AG04450 (cell line): ENCODE data around the gene KNDC1. TPM values are rescaled to one million over a fixed set of nuclear protein-coding genes. Genes with fewer than 3 reads are reported as not detected.

ENCODE experiments used
- CTCF ChIA-PET: fragments of 300-600, 350-600 bp; formaldehyde crosslinking; extraction: SDS; loops from one replicate; lab custom pipeline; 2022; ENCODE audit warnings: antibody characterized with exemption, inconsistent platforms; lab: Charles Lee
- POLR2A ChIA-PET: fragments of 350-600 bp; formaldehyde crosslinking; extraction: SDS; loops from one replicate; lab custom pipeline; 2021; ENCODE audit warnings: antibody characterized with exemption, inconsistent platforms; lab: Yijun Ruan, JAX
- DNase-seq: peaks from one replicate; pipeline ENCODE4 v3.0.0-alpha.2; 2011; ENCODE audit warnings: low read depth, low spot score
- H3K27ac ChIP-seq: one replicate; pipeline ENCODE4 v1.5.1; 2012; ENCODE audit warnings: low read depth, low read length, control low read depth
- H3K27me3 ChIP-seq: one replicate; pipeline ENCODE4 v1.6.0; 2012; ENCODE audit warnings: low read length; ENCODE audit not compliant: control insufficient read depth, insufficient read depth
- H3K4me3 ChIP-seq: 2 replicates; pipeline ENCODE4 v1.5.1; 2011; ENCODE audit warnings: mild to moderate bottlenecking, low read depth, low read length, control low read depth
- H3K9me3 ChIP-seq: 2 replicates; pipeline ENCODE4 v1.5.1; 2012; ENCODE audit warnings: low read length; ENCODE audit not compliant: control insufficient read depth, insufficient read depth
- CTCF ChIP-seq: IDR thresholded peaks from 2 replicates; pipeline ENCODE4 v1.5.1; 2011; ENCODE audit warnings: low read depth, low read length, control low read depth, inconsistent platforms
- polyA plus RNA-seq: library from polyadenylated mRNA; depleted of rRNA; stranded (reverse); fragments of >200 nt; gene quantifications from 2 replicates; pipeline ENCODE4 v1.2.3, GENCODE V29; 2011

Gene KNDC1
- polyA plus RNA-seq, 1 experiment, result 0.46 TPM

GRCh38 chr10:133208466-133208865 is 48.4 kb downstream of the KNDC1 start:
- POLR2A ChIA-PET, result no interaction called here
- CTCF ChIA-PET, result no interaction called here
- Histone ChIP-seq H3K27ac (no peak overlapping the region), H3K27me3 (no peaks in the 10 kb centered on the region), H3K4me3 (no peak overlapping the region), H3K9me3 (peaks cover 93% of the 10 kb centered on the region)
- DNase-seq, result no peak
- TF ChIP-seq CTCF, result no peak

DNA sequence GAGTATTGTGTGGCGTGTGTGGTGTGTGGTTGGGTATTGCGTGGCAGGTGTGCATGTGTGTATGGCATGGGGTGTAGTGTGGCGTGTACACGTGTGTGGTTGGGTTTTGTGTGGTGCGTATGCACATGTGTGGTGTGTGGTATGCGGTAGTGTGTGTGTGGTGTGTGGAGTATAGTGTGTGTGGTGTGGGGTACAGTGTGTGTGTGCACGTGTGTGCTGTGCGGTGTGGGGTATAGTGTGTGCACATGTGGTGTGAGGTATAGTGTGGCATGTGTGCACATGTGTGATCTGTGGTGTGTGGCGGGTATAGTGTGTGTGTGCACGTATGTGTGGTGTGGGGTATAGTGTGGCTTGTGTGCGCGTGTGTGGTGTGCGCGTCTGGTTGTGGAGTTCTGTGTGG is 49.1 kb downstream of the KNDC1 start:
- Histone ChIP-seq H3K27me3 (no peaks in the 10 kb centered on the region), H3K27ac (no peak overlapping the region), H3K4me3 (no peak overlapping the region), H3K9me3 (peaks cover 93% of the 10 kb centered on the region)
- POLR2A ChIA-PET, result no interaction called here
- CTCF ChIA-PET, result no interaction called here
- DNase-seq, result no peak
- no peak for TF ChIP-seq CTCF

GRCh38 chr10:133209641-133210040 is 49.6 kb downstream of the KNDC1 start:
- Histone ChIP-seq H3K9me3 (peaks cover 93% of the 10 kb centered on the region), H3K27me3 (no peaks in the 10 kb centered on the region), H3K4me3 (no peak overlapping the region), H3K27ac (no peak overlapping the region)
- DNase-seq, result no peak
- POLR2A ChIA-PET, result no interaction called here
- CTCF ChIA-PET, result no interaction called here
- no peak for TF ChIP-seq CTCF

DNA sequence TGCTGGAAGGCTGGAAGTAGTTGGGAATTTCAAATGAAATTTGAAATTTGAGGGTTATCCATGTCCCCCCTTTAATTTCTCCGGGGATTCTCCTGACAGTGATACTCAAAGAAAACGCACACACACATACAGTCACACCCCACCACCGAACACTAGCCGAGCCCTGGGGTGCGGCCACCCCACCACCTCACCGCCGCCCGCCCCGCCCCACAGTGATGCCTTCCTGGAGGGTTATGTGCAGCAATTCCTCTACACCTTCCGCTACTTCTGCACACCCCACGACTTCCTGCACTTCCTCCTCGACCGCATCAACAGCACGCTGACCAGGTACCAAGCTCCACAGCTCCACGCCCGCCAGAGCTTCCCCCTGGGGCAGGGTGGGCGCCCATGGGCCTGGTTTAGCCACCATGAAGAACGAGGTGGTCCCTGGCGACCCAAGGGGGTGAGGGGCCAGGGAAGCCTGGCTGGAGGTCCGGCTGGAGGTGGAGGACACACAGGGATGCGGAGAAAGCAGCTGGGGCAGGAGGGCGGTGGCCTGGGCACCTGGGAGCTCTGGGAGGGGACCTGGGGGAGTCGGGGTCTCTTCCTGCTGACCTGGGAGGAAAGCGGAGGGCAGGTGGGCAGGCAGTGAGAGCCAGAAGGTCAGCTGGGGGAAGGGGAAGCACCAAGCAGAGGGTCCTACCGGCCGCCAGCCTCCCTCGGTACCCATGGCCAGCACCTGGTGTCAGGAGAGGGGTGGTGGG is 50.5 kb downstream of the KNDC1 start:
- ChIA-PET CTCF (no interaction called here), POLR2A (no interaction called here)
- H3K9me3 ChIP-seq, result peaks cover 93% of the 10 kb centered on the region
- no peak for TF ChIP-seq CTCF
- DNase-seq, result no peak
- H3K27me3 ChIP-seq, result no peaks in the 10 kb centered on the region
- no peak overlapping the region for H3K4me3 ChIP-seq
- H3K27ac ChIP-seq, result no peak overlapping the region

GRCh38 chr10:133211141-133211830 is 51.3 kb downstream of the KNDC1 start:
- Histone ChIP-seq H3K27me3 (no peaks in the 10 kb centered on the region), H3K27ac (no peak overlapping the region), H3K9me3 (peaks cover 91% of the 10 kb centered on the region), H3K4me3 (no peak overlapping the region)
- ChIA-PET POLR2A (no interaction called here), CTCF (no interaction called here)
- TF ChIP-seq CTCF, result no peak
- DNase-seq, result no peak
